ENCODE measurements around the gene CCDC83. TPM values are rescaled to one million over a fixed set of nuclear protein-coding genes. Genes with fewer than 3 reads are reported as not detected.

CCDC83 gene
- total RNA-seq, 4 donors from 2014 or later: not detected

GRCh38 chr11:85967457-85967856 lies 112.3 kb downstream of the CCDC83 start:
- TF ChIP-seq POLR2A (IDR thresholded peaks at IDR 0.05): no peak
- TF ChIP-seq CTCF (IDR thresholded peaks at IDR 0.05 in 4 of 5, conservative IDR thresholded peaks at IDR 0.05 in 1 of 5): no peak
- no peak for DNase-seq

More at GRCh38 chr11:85967457-85967856, 112.3 kb downstream of the CCDC83 start:
- no peak for ATAC-seq
- in situ Hi-C loops (cut with MboI; ENCODE audit: low sequenced_read_pairs in 4 of 4): no loop called here
- intact Hi-C loops (cut with DNase I; ENCODE audit: low total_unique reads): loop anchor here (5.0 kb wide), 1 partner anchor 70 kb away; no protein-coding TSS in a partner anchor
- Histone ChIP-seq H3K27me3 (no peaks in the 10 kb centered on the region), H3K36me3 (peaks cover 2 to 41% of the 10 kb centered on the region in 2 donors), H3K4me3 (no peak overlapping the region), H3K9me3 (no peaks in the 10 kb centered on the region), H3K4me1 (peaks cover 26 to 35% of the 10 kb centered on the region in 2 donors), H3K27ac (no peak overlapping the region)

Other genes with a start within 250 kb of the CCDC83 start
- gene DLG2, start 228.0 kb upstream of the CCDC83 start, total RNA-seq: 1 to 10 TPM; 1.3 to 4.7 (median 2.4) TPM
- gene TMEM126B, start 226.8 kb upstream of the CCDC83 start, total RNA-seq: 10 to 100 TPM; 13.6 to 38.6 (median 28.6) TPM
- 10 to 100 TPM; 23.9 to 46.8 (median 35.3) TPM for gene TMEM126A, start 207.4 kb upstream of the CCDC83 start, total RNA-seq
- gene CREBZF, start 190.3 kb upstream of the CCDC83 start, total RNA-seq: 10 to 100 TPM; 15.3 to 52.3 (median 16.4) TPM
- under 1 TPM in 1 of 4 donors, not detected in 3; 0.29 TPM for gene CCDC89, start 169.2 kb upstream of the CCDC83 start, total RNA-seq
- gene SYTL2, start 44.2 kb upstream of the CCDC83 start, total RNA-seq: 10 to 100 TPM in 1 of 4 donors, 1 to 10 TPM in 2, under 1 TPM in 1; 0.97 to 11.9 (median 2.7) TPM
- gene PICALM, start 213.7 kb downstream of the CCDC83 start, total RNA-seq: 100 to 1,000 TPM in 2 of 4 donors, 10 to 100 TPM in 2; 82.3 to 125 (median 107) TPM

All from gastrocnemius medialis (tissue), 4 donors.